GM12872 (cell line): ENCODE data around the gene RAB40C.

Source experiments
- CTCF ChIP-seq: IDR thresholded peaks from 3 replicates; pipeline ENCODE4 v1.5.1; 2011; ENCODE audit warnings: low read depth, mild to moderate bottlenecking, low read length, moderate library complexity; ENCODE audit not compliant: insufficient read depth

The RAB40C gene

GRCh38 chr16:654034-654433 is 64.2 kb downstream of the RAB40C start:
- TF ChIP-seq CTCF, result no peak

GRCh38 chr16:657487-657886 is 67.6 kb downstream of the RAB40C start:
- TF ChIP-seq CTCF, result no peak

GRCh38 chr16:658679-659571 is 69.1 kb downstream of the RAB40C start:
- TF ChIP-seq CTCF, result 0 out of 3 replicates have a peak, but pooled peaks have one; percentile 10

GRCh38 chr16:659618-660017 is 69.8 kb downstream of the RAB40C start:
- no peak for TF ChIP-seq CTCF

GRCh38 chr16:660132-660458 is 70.2 kb downstream of the RAB40C start:
- TF ChIP-seq CTCF, result no peak

- peak; percentile 51 for TF ChIP-seq CTCF
These were observed 70.8 kb downstream of the RAB40C start for GRCh38 chr16:660459-661183.

- TF ChIP-seq CTCF, result no peak
These were observed 71.4 kb downstream of the RAB40C start for GRCh38 chr16:661184-661821.
